Caco-2 (cell line): Measurements from ENCODE around the gene CLRN3. TPM values are rescaled to one million over a fixed set of nuclear protein-coding genes. Genes with fewer than 3 reads are reported as not detected.

Source experiments
- BruUV-seq: library from RNA; stranded (reverse); fragments of 400-500 nt; replicated peaks from 2 replicates; lab custom pipeline; 2021; lab: Mats Ljungman, UMichigan
- CTCF ChIA-PET: fragments of 300-600 bp; sonication (Branson Sonifier 250); formaldehyde crosslinking; loops from one replicate; lab custom pipeline; 2022; ENCODE audit warnings: antibody characterized with exemption; lab: Charles Lee
- POLR2A ChIA-PET: fragments of 300-600 bp; sonication (Branson Sonifier 250); formaldehyde crosslinking; loops from one replicate; lab custom pipeline; 2022; ENCODE audit warnings: antibody characterized with exemption; lab: Charles Lee
- DNase-seq, 2 experiments: peaks; one replicate each; pipeline versions ENCODE4 v3.0.0 to v3.0.0-alpha.2; 2020 to 2022
- H3K27me3 ChIP-seq: replicated peaks from 2 replicates; pipeline ENCODE4 v1.6.0; 2011; ENCODE audit warnings: low read length; ENCODE audit not compliant: control insufficient read depth, insufficient read depth
- H3K36me3 ChIP-seq: 2 replicates; pipeline ENCODE4 v1.5.1; 2011; ENCODE audit warnings: low read length; ENCODE audit not compliant: control insufficient read depth, insufficient read depth
- H3K4me1 ChIP-seq: fragments of 250-450 bp; sonication (Bioruptor Pico); 2 replicates; pipeline ENCODE4 v1.5.1; 2020; ENCODE audit warnings: mild to moderate bottlenecking
- H3K4me3 ChIP-seq: 2 replicates; pipeline ENCODE4 v1.5.1; 2011; ENCODE audit warnings: low read depth, mild to moderate bottlenecking, control low read depth, low read length
- H3K9me3 ChIP-seq: fragments of 250-450 bp; sonication (Bioruptor Pico); 2 replicates; pipeline ENCODE4 v1.5.1; 2020; ENCODE audit warnings: mild to moderate bottlenecking, moderate library complexity
- H3K27ac Mint-ChIP-seq: one replicate; pipeline ENCODE4 v1.8.0; 2022; ENCODE audit warnings: mixed read lengths; ENCODE audit not compliant: unreplicated experiment
- H3K27me3 Mint-ChIP-seq: one replicate; pipeline ENCODE4 v1.8.0; 2022; ENCODE audit warnings: mixed read lengths; ENCODE audit not compliant: insufficient read depth, unreplicated experiment
- H3K36me3 Mint-ChIP-seq: one replicate; pipeline ENCODE4 v1.8.0; 2022; ENCODE audit warnings: mild to moderate bottlenecking, mixed read lengths; ENCODE audit not compliant: insufficient read depth, unreplicated experiment
- H3K4me1 Mint-ChIP-seq: one replicate; pipeline ENCODE4 v1.8.0; 2022; ENCODE audit warnings: low read depth, mixed read lengths; ENCODE audit not compliant: unreplicated experiment
- H3K4me3 Mint-ChIP-seq: one replicate; pipeline ENCODE4 v1.8.0; 2022; ENCODE audit warnings: mild to moderate bottlenecking, moderate library complexity, mixed read lengths; ENCODE audit not compliant: unreplicated experiment
- H3K9me3 Mint-ChIP-seq: one replicate; pipeline ENCODE4 v1.8.0; 2022; ENCODE audit warnings: mixed read lengths; ENCODE audit not compliant: unreplicated experiment
- CTCF ChIP-seq, 2 experiments: fragments of 200-600 bp in 1 of 2; IDR thresholded peaks; 1 replicate in 1 of 2; 2 replicates in 1 of 2; pipeline versions ENCODE4 v1.5.1 to v1.8.0; 2011 to 2022; ENCODE audit warnings: antibody characterized with exemption in 1 of 2, control low read depth in 1 of 2, inconsistent platforms in 1 of 2, low read depth in 1 of 2, low read length in 1 of 2, mild to moderate bottlenecking in 1 of 2, moderate library complexity in 1 of 2; ENCODE audit not compliant: insufficient read depth in 1 of 2, severe bottlenecking in 1 of 2, unreplicated experiment in 1 of 2
- intact Hi-C: fragments of 100-400 bp; cut with micrococcal nuclease; formaldehyde crosslinking; loops from one replicate; pipeline ENCODE4 v1.10.0; 2022; ENCODE audit not compliant: unreplicated experiment
- total RNA-seq: library from RNA; stranded (reverse); gene quantifications from 2 replicates; pipeline ENCODE4 v1.2.3, GENCODE V29; 2022

CLRN3 gene
- total RNA-seq, 1 experiment from 2014 or later, result 1.1 TPM

- BruUV-seq, result no TSS peak
- Mint-ChIP-seq H3K36me3 (no peaks in the 10 kb centered on the region), H3K4me1 (no peaks in the 10 kb centered on the region), H3K27ac (no peak overlapping the region), H3K4me3 (no peak overlapping the region), H3K9me3 (no peaks in the 10 kb centered on the region), H3K27me3 (no peaks in the 10 kb centered on the region)
- DNase-seq, result no peak
- POLR2A ChIA-PET, result no interaction called here
- TF ChIP-seq CTCF (IDR thresholded peaks at IDR 0.05; ENCODE audit: insufficient read depth in 1 of 2, low read depth in 1 of 2, low read length in 1 of 2, severe bottlenecking in 1 of 2, unreplicated experiment in 1 of 2), result no peak
- Histone ChIP-seq H3K27me3 (no peaks in the 10 kb centered on the region), H3K4me3 (no peak overlapping the region), H3K4me1 (peaks cover 14% of the 10 kb centered on the region; the same call in 1 of the 2 replicates), H3K36me3 (no peaks in the 10 kb centered on the region), H3K9me3 (no peaks in the 10 kb centered on the region)
- intact Hi-C loops, result no loop called here
- CTCF ChIA-PET, result no interaction called here
Measured at GRCh38 chr10:127887541-127888415, 5.0 kb downstream of the CLRN3 start.

- no TSS peak for BruUV-seq
- TF ChIP-seq CTCF (IDR thresholded peaks at IDR 0.05; ENCODE audit: insufficient read depth in 1 of 2, low read depth in 1 of 2, low read length in 1 of 2, severe bottlenecking in 1 of 2, unreplicated experiment in 1 of 2), result no peak
- no peaks in the 10 kb centered on the region for H3K4me1 Mint-ChIP-seq
- POLR2A ChIA-PET, result no interaction called here
- no peak overlapping the region for H3K27ac Mint-ChIP-seq
- H3K4me3 ChIP-seq, result no peak overlapping the region
- H3K36me3 Mint-ChIP-seq, result no peaks in the 10 kb centered on the region
- intact Hi-C loops, result no loop called here
- no peaks in the 10 kb centered on the region for H3K9me3 Mint-ChIP-seq
- H3K27me3 Mint-ChIP-seq, result no peaks in the 10 kb centered on the region
- H3K4me1 ChIP-seq, result peaks cover 5% of the 10 kb centered on the region; the same call in 1 of the 2 replicates
- CTCF ChIA-PET, result no interaction called here
- no peaks in the 10 kb centered on the region for H3K9me3 ChIP-seq
- H3K27me3 ChIP-seq, result no peaks in the 10 kb centered on the region
- H3K4me3 Mint-ChIP-seq, result no peak overlapping the region
- no peaks in the 10 kb centered on the region for H3K36me3 ChIP-seq
- DNase-seq, result peak; percentile 26 to 50
Measured at GRCh38 chr10:127886371-127887051, 6.2 kb downstream of the CLRN3 start.

- intact Hi-C loops, result no loop called here
- Mint-ChIP-seq H3K4me1 (no peaks in the 10 kb centered on the region), H3K36me3 (no peaks in the 10 kb centered on the region), H3K9me3 (no peaks in the 10 kb centered on the region), H3K27ac (no peak overlapping the region), H3K27me3 (no peaks in the 10 kb centered on the region), H3K4me3 (no peak overlapping the region)
- no peak for DNase-seq
- H3K27me3 ChIP-seq, result no peaks in the 10 kb centered on the region
- BruUV-seq, result no TSS peak
- no peaks in the 10 kb centered on the region for H3K36me3 ChIP-seq
- no peak overlapping the region for H3K4me3 ChIP-seq
- ChIA-PET POLR2A (no interaction called here), CTCF (no interaction called here)
- H3K9me3 ChIP-seq, result no peaks in the 10 kb centered on the region
- TF ChIP-seq CTCF (IDR thresholded peaks at IDR 0.05; ENCODE audit: insufficient read depth in 1 of 2, low read depth in 1 of 2, low read length in 1 of 2, severe bottlenecking in 1 of 2, unreplicated experiment in 1 of 2), result no peak
- peaks cover 10% of the 10 kb centered on the region for H3K4me1 ChIP-seq
Measured at GRCh38 chr10:127884501-127884900, 8.2 kb downstream of the CLRN3 start.
